Fibroblast of lung (primary cell): Measurements from ENCODE around the gene WWOX.

ENCODE experiments used
- CTCF ChIP-seq, 2 donors: IDR thresholded peaks in 1 of 2; conservative IDR thresholded peaks in 1 of 2; 1 replicate in 1 of 2; 2 replicates in 1 of 2; pipeline ENCODE4 v1.5.1; 2011 to 2012; ENCODE audit warnings: low read length in 2 of 2, control low read depth in 1 of 2, inconsistent platforms in 1 of 2, low read depth in 1 of 2, mild to moderate bottlenecking in 1 of 2
- EZH2 ChIP-seq: IDR thresholded peaks from 2 replicates; pipeline ENCODE4 v1.5.1; 2012; ENCODE audit warnings: low read length, control low read depth, mild to moderate bottlenecking; ENCODE audit errors: missing control alignments

GRCh38 chr16:78105517-78105916 lies 6.1 kb downstream of the WWOX start:
- TF ChIP-seq CTCF (conservative IDR thresholded peaks at IDR 0.05 in 1 of 2, IDR thresholded peaks at IDR 0.05 in 1 of 2; ENCODE audit: low read depth in 1 of 2, low read length in 2 of 2): no peak
- TF ChIP-seq EZH2: no peak
